Ovary (tissue), 3 donors: ENCODE data around the gene IFFO2.

ENCODE experiments used
- CTCF ChIP-seq, 3 donors: fragments of 450-650 bp in 2 of 3; fragments of 200-600 bp in 1 of 3; IDR thresholded peaks; one replicate each; pipeline versions ENCODE4 v1.5.1 to v1.8.0; 2016 to 2022; ENCODE audit warnings: antibody characterized with exemption in 3 of 3, mild to moderate bottlenecking in 1 of 3
- POLR2A ChIP-seq: fragments of 450-650 bp; IDR thresholded peaks from one replicate; pipeline ENCODE4 v1.6.1; 2017; ENCODE audit warnings: antibody characterized with exemption, mild to moderate bottlenecking, moderate library complexity
- donor health status: DM: no; HTN: no; CAD: no.

DNA sequence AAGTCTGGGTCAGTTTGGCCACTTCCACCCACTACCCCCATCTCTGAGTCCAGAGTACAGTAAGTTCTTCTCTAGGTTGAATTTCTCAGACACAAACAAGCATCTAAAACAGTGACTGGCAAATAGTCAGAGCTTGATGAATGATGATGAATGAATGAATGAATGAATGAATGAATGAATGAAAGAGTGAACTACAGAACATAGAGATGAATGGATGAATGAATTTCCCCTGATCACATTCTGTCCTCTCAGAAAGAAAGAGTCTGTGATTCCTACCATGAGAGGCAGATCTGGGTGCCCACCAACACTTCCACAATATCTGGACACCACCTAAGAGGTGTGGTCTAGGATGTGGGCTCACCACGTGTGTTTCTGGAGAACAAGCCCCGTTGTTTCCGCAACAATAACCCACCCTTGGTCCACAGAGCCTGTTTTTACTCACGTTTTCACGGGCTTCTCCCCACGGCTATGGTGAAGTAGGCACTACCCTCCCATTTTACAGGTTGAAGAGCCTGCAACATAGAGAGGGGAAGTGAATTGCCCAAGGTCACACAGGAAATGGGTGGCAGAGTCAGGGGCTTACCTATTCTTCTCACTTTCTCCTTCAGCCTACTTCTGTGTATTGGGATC is 40.2 kb upstream of the IFFO2 start:
- TF ChIP-seq CTCF (IDR thresholded peaks at IDR 0.05) (no peak), POLR2A (no peak)
